Uterus (tissue), 4 donors: Measurements from ENCODE around the gene URB1. TPM values are rescaled to one million over a fixed set of nuclear protein-coding genes. Genes with fewer than 3 reads are reported as not detected.

ENCODE experiments used
- DNase-seq, 2 donors: peaks; one replicate each; pipeline ENCODE4 v3.0.0-alpha.2; 2019 to 2020
- H3K27ac ChIP-seq, 2 donors: fragments of 200-600 bp; sonication (generic); 1 replicate in 1 of 2; 2 replicates in 1 of 2; pipeline ENCODE4 v1.5.1; 2016 to 2018
- H3K27me3 ChIP-seq, 2 donors: fragments of 200-600 bp; sonication (generic); one replicate each; pipeline ENCODE4 v1.5.1; 2018 to 2019; ENCODE audit warnings: control low read depth in 1 of 2
- H3K36me3 ChIP-seq, 2 donors: fragments of 200-600 bp; sonication (generic); one replicate each; pipeline ENCODE4 v1.5.1; 2019; ENCODE audit warnings: control low read depth in 1 of 2
- H3K4me1 ChIP-seq, 2 donors: fragments of 200-600 bp; sonication (generic); one replicate each; pipeline ENCODE4 v1.5.1; 2018 to 2019; ENCODE audit warnings: control low read depth in 1 of 2
- H3K4me3 ChIP-seq, 2 donors: fragments of 200-600 bp; sonication (generic); 1 replicate in 1 of 2; 2 replicates in 1 of 2; pipeline ENCODE4 v1.5.1; 2018 to 2019; ENCODE audit warnings: mild to moderate bottlenecking in 1 of 2
- H3K9me3 ChIP-seq, 2 donors: fragments of 200-600 bp; sonication (generic); one replicate each; pipeline ENCODE4 v1.5.1; 2019; ENCODE audit warnings: control low read depth in 1 of 2
- CTCF ChIP-seq, 4 experiments: fragments of 200-600 bp in 2 of 4; fragments of 450-650 bp in 2 of 4; sonication (generic) in 2 of 4; IDR thresholded peaks; one replicate each; pipeline ENCODE4 v1.5.1; 2016 to 2019; ENCODE audit warnings: antibody characterized with exemption in 4 of 4, mild to moderate bottlenecking in 2 of 4, moderate library complexity in 1 of 4
- POLR2A ChIP-seq, 2 donors: fragments of 450-650 bp; IDR thresholded peaks; one replicate each; pipeline ENCODE4 v1.6.1; 2016; ENCODE audit warnings: antibody characterized with exemption in 2 of 2, mild to moderate bottlenecking in 1 of 2, moderate library complexity in 1 of 2
- intact Hi-C: fragments of 100-400 bp; cut with DNase I; formaldehyde crosslinking; loops from one replicate; pipeline ENCODE4 v1.15.1; 2023; ENCODE audit warnings: low total_unique reads
- total RNA-seq, 4 donors: library from RNA; depleted of rRNA in 3 of 4; stranded (reverse); fragments of >200 nt in 3 of 4; gene quantifications; one replicate each; pipeline versions ENCODE4 v1.1.0 to v1.2.4, GENCODE V29; 2014 to 2023
- donor health status: DM: yes; HTN: yes; CAD: no.

The URB1 gene
- total RNA-seq, 4 donors from 2014 or later, result 11.8 to 31.0 (median 26.0) TPM

GRCh38 chr21:32298148-32298559, 94.7 kb downstream of the URB1 start:
- H3K27ac ChIP-seq, result no peak overlapping the region
- DNase-seq, result no peak
- H3K36me3 ChIP-seq, result no peaks in the 10 kb centered on the region
- no peak overlapping the region for H3K4me3 ChIP-seq
- no peak for TF ChIP-seq CTCF (IDR thresholded peaks at IDR 0.05)
- no peak for TF ChIP-seq POLR2A (IDR thresholded peaks at IDR 0.05)
- H3K4me1 ChIP-seq, result no peaks in the 10 kb centered on the region
- intact Hi-C loops, result no loop called here
- no peaks in the 10 kb centered on the region for H3K9me3 ChIP-seq
- no peaks in the 10 kb centered on the region for H3K27me3 ChIP-seq

- Histone ChIP-seq H3K27ac (no peak overlapping the region), H3K4me1 (no peaks in the 10 kb centered on the region), H3K4me3 (no peak overlapping the region), H3K36me3 (no peaks in the 10 kb centered on the region), H3K27me3 (no peaks in the 10 kb centered on the region), H3K9me3 (no peaks in the 10 kb centered on the region)
- TF ChIP-seq CTCF (IDR thresholded peaks at IDR 0.05), result no peak
- no peak for TF ChIP-seq POLR2A (IDR thresholded peaks at IDR 0.05)
- DNase-seq, result no peak
- intact Hi-C loops, result no loop called here
Observed at GRCh38 chr21:32297449-32297848, 95.4 kb downstream of the URB1 start.

- no peak for TF ChIP-seq POLR2A (IDR thresholded peaks at IDR 0.05)
- TF ChIP-seq CTCF (IDR thresholded peaks at IDR 0.05), result no peak
- Histone ChIP-seq H3K4me1 (no peaks in the 10 kb centered on the region), H3K36me3 (no peaks in the 10 kb centered on the region), H3K27me3 (no peaks in the 10 kb centered on the region), H3K27ac (no peak overlapping the region), H3K9me3 (no peaks in the 10 kb centered on the region), H3K4me3 (no peak overlapping the region)
- no peak for DNase-seq
- intact Hi-C loops, result no loop called here
Observed at GRCh38 chr21:32285476-32285875, 107.3 kb downstream of the URB1 start.

- Histone ChIP-seq H3K27me3 (no peaks in the 10 kb centered on the region), H3K9me3 (no peaks in the 10 kb centered on the region), H3K4me3 (no peak overlapping the region), H3K4me1 (no peaks in the 10 kb centered on the region), H3K27ac (no peak overlapping the region), H3K36me3 (no peaks in the 10 kb centered on the region)
- intact Hi-C loops, result no loop called here
- no peak for DNase-seq
- no peak for TF ChIP-seq POLR2A (IDR thresholded peaks at IDR 0.05)
- no peak for TF ChIP-seq CTCF (IDR thresholded peaks at IDR 0.05)
Observed at GRCh38 chr21:32282992-32283391, 109.8 kb downstream of the URB1 start.

- H3K9me3 ChIP-seq, result no peaks in the 10 kb centered on the region
- H3K4me1 ChIP-seq, result no peaks in the 10 kb centered on the region
- TF ChIP-seq POLR2A (IDR thresholded peaks at IDR 0.05) (no peak), CTCF (IDR thresholded peaks at IDR 0.05) (no peak)
- H3K27me3 ChIP-seq, result no peaks in the 10 kb centered on the region
- no peaks in the 10 kb centered on the region for H3K36me3 ChIP-seq
- H3K27ac ChIP-seq, result no peak overlapping the region
- no peak for DNase-seq
- intact Hi-C loops, result no loop called here
- no peak overlapping the region for H3K4me3 ChIP-seq
Observed at GRCh38 chr21:32281531-32281930, 111.3 kb downstream of the URB1 start.
